Measurements from ENCODE around the gene AMPD2. TPM values are rescaled to one million over a fixed set of nuclear protein-coding genes. Genes with fewer than 3 reads are reported as not detected.
A peak's percentile ranks its signal among the peaks of the same experiment; 100 is the strongest.

AMPD2 gene
- total RNA-seq, 4 donors from 2014 or later = 21.3 to 59.7 (median 39.0) TPM

DNA sequence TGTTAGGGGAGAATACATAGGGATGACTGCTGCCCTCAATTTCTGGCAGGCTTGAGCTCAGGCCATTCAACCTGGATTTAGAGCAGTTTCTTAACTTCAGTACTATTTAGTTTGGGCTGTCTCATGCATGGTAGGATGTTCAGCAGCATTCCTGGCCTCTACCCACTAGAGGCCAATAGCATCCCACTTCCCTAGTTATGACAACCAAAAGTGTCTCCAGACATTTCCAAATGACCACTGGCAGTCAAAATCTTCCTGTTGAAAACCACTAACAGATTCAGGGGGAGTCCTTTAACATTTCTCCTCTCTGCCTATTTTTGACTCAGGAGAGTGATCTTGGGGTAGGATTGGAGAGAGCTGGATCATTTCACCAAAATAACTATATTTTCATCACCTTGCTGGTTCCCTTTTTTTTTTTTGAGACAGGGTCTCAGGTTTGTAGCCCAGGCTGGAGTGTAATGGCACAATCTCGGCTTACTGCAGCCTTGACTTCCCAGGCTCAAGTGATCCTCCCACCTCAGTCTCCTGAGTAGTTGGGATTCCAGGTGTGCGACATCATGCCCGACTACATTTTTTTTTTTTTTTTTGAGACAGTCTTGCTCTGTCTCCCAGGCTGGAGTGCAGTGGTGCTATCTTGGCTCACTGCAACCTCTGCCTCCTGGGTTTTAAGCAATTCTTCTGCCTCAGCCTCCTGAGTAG lies 8.9 kb upstream of the AMPD2 start:
- no peaks in the 10 kb centered on the region for H3K36me3 ChIP-seq
- DNase-seq = no peak
- in situ Hi-C loops (cut with MboI; ENCODE audit: low pct_ligation_motif_present in 1 of 4, low pct_unique_long_range_greater_than_20kb in 1 of 4, low sequenced_read_pairs in 3 of 4) (no loop called here), intact Hi-C loops (cut with DNase I; ENCODE audit: low total_unique reads) (no loop called here)
- no peak overlapping the region for H3K4me3 ChIP-seq
- 80 to 83% methylated on average over 1 to 3 of the region's 3 CpGs for WGBS, 2 donors (ENCODE audit: low coverage in 1 of 2)
- TF ChIP-seq POLR2AphosphoS5 (IDR thresholded peaks at IDR 0.05) (no peak), POLR2A (IDR thresholded peaks at IDR 0.05) (no peak), EP300 (IDR thresholded peaks at IDR 0.05; ENCODE audit: low read depth) (no peak)
- TF ChIP-seq, protein P1, sequence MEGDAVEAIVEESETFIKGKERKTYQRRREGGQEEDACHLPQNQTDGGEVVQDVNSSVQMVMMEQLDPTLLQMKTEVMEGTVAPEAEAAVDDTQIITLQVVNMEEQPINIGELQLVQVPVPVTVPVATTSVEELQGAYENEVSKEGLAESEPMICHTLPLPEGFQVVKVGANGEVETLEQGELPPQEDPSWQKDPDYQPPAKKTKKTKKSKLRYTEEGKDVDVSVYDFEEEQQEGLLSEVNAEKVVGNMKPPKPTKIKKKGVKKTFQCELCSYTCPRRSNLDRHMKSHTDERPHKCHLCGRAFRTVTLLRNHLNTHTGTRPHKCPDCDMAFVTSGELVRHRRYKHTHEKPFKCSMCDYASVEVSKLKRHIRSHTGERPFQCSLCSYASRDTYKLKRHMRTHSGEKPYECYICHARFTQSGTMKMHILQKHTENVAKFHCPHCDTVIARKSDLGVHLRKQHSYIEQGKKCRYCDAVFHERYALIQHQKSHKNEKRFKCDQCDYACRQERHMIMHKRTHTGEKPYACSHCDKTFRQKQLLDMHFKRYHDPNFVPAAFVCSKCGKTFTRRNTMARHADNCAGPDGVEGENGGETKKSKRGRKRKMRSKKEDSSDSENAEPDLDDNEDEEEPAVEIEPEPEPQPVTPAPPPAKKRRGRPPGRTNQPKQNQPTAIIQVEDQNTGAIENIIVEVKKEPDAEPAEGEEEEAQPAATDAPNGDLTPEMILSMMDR (IDR thresholded peaks at IDR 0.05) = no peak
- no peaks in the 10 kb centered on the region for H3K9me3 ChIP-seq
- H3K27ac ChIP-seq = no peak overlapping the region
- no peaks in the 10 kb centered on the region for H3K27me3 ChIP-seq
- H3K4me1 ChIP-seq = no peaks in the 10 kb centered on the region

DNA sequence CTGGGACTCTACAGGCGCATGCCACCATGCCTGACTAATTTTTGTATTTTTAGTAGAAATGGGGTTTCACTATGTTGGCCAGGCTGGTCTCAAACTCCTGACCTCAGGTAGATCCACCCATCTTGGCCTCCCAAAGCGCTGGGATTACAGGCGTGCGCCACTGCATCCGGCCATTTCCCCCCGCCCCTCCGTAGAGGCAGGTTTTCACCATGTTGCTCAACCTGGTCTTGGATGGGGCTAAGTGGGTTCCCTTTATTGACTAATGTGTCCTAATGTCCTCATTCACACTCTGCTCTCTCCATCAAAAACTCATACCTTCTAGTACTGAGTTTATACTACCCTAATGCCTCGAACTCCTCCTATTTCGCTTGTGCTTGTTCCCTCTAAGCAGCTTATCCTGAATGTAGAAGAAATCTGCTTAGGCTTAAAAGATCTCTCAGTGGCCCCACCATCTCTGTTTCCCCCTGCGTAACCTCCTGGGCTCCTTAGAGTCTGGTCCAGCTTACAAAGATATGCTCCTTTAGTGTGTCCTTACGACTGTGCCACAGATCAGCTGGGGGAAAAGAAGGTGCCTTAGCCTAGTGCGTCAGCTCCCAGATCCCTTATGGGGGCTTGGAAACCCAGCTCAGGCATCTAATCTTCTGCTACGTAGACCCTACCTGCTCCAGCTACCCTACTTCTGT lies 8.2 kb upstream of the AMPD2 start:
- Histone ChIP-seq H3K4me3 (no peak overlapping the region), H3K27me3 (no peaks in the 10 kb centered on the region), H3K9me3 (no peaks in the 10 kb centered on the region), H3K27ac (no peak overlapping the region), H3K4me1 (no peaks in the 10 kb centered on the region), H3K36me3 (no peaks in the 10 kb centered on the region)
- in situ Hi-C loops (cut with MboI; ENCODE audit: low pct_ligation_motif_present in 1 of 4, low pct_unique_long_range_greater_than_20kb in 1 of 4, low sequenced_read_pairs in 3 of 4) = no loop called here
- no peak for TF ChIP-seq EP300 (IDR thresholded peaks at IDR 0.05; ENCODE audit: low read depth)
- no peak for TF ChIP-seq POLR2AphosphoS5 (IDR thresholded peaks at IDR 0.05)
- TF ChIP-seq POLR2A (IDR thresholded peaks at IDR 0.05) = no peak
- TF ChIP-seq, protein P1 (IDR thresholded peaks at IDR 0.05) = no peak
- intact Hi-C loops (cut with DNase I; ENCODE audit: low total_unique reads) = no loop called here
- 96 to 100% methylated on average over 1 to 13 of the region's 13 CpGs for WGBS, 2 donors (ENCODE audit: low coverage in 1 of 2)
- DNase-seq = no peak

DNA sequence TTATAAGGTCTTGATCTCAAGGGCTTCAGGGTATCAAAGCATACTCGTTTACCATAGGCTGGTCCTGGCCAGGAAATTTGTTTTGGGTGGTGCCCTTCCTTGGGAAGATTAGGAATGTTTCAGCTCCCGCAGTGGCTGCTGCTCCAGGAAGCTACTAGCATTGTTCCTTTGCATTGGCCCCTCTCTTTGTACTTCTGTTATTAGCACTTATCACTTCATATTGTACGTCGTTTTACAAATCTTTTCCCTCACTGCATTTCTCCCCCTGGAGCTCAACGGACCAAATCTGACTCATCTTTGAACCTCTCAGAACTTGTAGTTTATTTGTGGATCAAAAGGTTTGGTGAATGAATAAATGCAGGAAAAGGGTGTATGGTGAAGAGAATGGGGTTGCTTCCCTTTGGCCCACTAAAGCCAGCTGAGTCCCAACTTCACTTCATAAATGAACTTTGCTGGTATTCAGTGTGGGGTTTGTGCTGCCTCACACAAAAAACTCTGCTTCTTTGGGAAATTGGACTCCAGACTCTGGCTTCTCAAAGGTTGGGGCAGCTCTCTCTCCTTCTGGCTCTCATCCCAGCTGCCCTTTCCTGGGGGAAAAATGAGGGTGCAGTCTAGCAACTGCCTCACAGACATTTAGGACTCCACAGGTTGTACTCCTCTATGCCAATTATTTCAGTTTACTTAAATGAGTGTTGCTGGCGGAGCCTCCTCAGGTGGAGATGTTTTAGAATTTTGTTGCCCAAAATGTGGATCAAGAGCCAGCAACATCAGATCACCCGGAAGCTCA lies 6.1 kb upstream of the AMPD2 start:
- no peaks in the 10 kb centered on the region for H3K36me3 ChIP-seq
- no peak for TF ChIP-seq POLR2AphosphoS5 (IDR thresholded peaks at IDR 0.05)
- no peak for TF ChIP-seq EP300 (IDR thresholded peaks at IDR 0.05; ENCODE audit: low read depth)
- TF ChIP-seq POLR2A (IDR thresholded peaks at IDR 0.05) = no peak
- peaks cover 0 to 5% (median 3%) of the 10 kb centered on the region in 4 donors for H3K4me1 ChIP-seq
- no peak overlapping the region for H3K4me3 ChIP-seq
- no peak overlapping the region for H3K27ac ChIP-seq
- H3K9me3 ChIP-seq = no peaks in the 10 kb centered on the region
- in situ Hi-C loops (cut with MboI; ENCODE audit: low pct_ligation_motif_present in 1 of 4, low pct_unique_long_range_greater_than_20kb in 1 of 4, low sequenced_read_pairs in 3 of 4) = no loop called here
- 54 to 67% methylated on average over 4 to 7 of the region's 7 CpGs for WGBS, 2 donors (ENCODE audit: low coverage in 1 of 2)
- no peak for DNase-seq
- intact Hi-C loops (cut with DNase I; ENCODE audit: low total_unique reads) = no loop called here
- no peaks in the 10 kb centered on the region for H3K27me3 ChIP-seq

DNA sequence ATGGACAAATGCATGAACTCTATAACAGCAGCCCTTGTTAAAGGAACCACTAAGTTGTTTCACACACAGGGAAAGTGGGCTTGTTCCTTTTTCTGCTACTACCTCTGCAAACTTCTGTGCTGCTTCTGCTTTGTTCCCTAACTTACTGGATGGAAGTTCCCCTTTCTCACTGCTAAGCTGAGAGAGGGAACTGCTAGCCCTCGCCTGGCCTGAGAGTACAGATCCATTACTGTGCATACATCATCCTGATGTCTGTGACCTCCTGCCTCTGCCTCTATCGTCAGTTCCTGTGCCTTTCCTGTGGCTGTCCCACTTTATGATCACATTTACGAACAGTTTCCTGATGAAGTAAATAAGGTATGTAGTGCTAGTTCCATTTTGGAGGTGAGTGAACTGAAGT lies 3.8 kb upstream of the AMPD2 start:
- H3K36me3 ChIP-seq = no peaks in the 10 kb centered on the region
- no peaks in the 10 kb centered on the region for H3K27me3 ChIP-seq
- peak overlapping the region in 3 of 4 donors; percentile 14 to 54 (median 38) for H3K27ac ChIP-seq
- in situ Hi-C loops (cut with MboI; ENCODE audit: low pct_ligation_motif_present in 1 of 4, low pct_unique_long_range_greater_than_20kb in 1 of 4, low sequenced_read_pairs in 3 of 4) = no loop called here
- H3K4me1 ChIP-seq = peaks cover 4 to 21% (median 12%) of the 10 kb centered on the region in 4 donors
- TF ChIP-seq POLR2AphosphoS5 (IDR thresholded peaks at IDR 0.05) = no peak
- TF ChIP-seq EP300 (IDR thresholded peaks at IDR 0.05; ENCODE audit: low read depth) = no peak
- TF ChIP-seq, protein P1 (IDR thresholded peaks at IDR 0.05) = no peak
- no peak for TF ChIP-seq POLR2A (IDR thresholded peaks at IDR 0.05)
- WGBS, 2 donors (ENCODE audit: low coverage in 1 of 2) = 40 to 61% methylated on average over 2 to 3 of the region's 3 CpGs
- no peak overlapping the region for H3K4me3 ChIP-seq
- intact Hi-C loops (cut with DNase I; ENCODE audit: low total_unique reads) = no loop called here
- no peak for DNase-seq
- H3K9me3 ChIP-seq = no peaks in the 10 kb centered on the region

Measured in transverse colon (tissue), 4 donors.